Renal cortical epithelial cell (primary cell): Measurements from ENCODE around the gene YIF1A. TPM values are rescaled to one million over a fixed set of nuclear protein-coding genes. Genes with fewer than 3 reads are reported as not detected.
A peak's percentile ranks its signal among the peaks of the same experiment; 100 is the strongest.

Experiments
- DNase-seq: peaks from one replicate; pipeline ENCODE4 v3.0.0-alpha.2; 2011; ENCODE audit warnings: low read depth
- total RNA-seq: library from RNA; depleted of rRNA; stranded (reverse); fragments of >200 nt; gene quantifications from 2 replicates; pipeline ENCODE4 v1.2.3, GENCODE V29; 2014

Gene YIF1A, protein sequence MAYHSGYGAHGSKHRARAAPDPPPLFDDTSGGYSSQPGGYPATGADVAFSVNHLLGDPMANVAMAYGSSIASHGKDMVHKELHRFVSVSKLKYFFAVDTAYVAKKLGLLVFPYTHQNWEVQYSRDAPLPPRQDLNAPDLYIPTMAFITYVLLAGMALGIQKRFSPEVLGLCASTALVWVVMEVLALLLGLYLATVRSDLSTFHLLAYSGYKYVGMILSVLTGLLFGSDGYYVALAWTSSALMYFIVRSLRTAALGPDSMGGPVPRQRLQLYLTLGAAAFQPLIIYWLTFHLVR
- total RNA-seq = 87.7 and 166 TPM in 2 replicates

DNA sequence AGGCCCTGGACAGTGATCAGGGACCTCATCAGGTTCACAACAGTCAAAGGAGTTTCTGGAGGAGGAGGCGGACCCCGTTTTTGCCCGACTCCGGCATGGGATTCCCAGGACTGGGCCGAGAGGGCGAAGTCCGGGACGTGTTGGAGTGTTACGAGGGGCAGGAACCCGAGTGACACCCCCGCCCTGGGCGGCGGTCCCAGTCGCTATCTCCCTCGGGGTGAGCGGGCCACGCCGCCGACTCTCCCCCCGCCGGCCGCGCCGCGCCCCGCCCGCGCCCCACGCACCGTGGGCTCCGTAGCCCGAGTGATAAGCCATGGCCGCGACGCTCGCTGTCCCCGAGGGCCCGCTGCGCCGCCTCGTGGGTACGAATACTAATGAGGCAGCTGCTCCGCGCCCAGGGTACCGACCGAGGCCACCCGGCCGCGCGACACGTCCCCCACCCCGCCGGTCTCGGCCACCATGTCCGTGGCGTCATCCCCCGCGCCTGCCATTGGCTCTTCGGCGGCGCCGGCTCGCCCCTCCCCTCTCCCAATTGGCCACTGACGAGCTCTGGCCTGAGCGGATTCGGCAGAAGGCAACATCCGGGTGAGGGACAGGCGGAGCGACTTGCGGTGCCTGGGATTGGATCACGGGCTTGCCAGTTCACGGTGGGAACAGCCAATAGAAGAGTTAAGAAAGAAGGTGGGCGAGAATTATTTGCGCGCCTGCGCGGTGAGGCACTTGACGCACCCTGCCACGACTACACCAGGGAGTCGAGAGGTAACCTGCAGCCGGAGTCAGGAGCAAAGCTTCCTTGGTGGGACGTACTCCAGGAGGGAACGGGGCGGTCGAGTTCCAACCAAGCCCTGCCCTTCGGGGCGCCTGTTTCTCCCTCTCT lies at the start of gene YIF1A:
Gene YIF1A (minus strand): TSS at position 473 of the 877 bp plus-strand sequence. CDS start 158 bp downstream, at position 315.
- peak; percentile 98 for DNase-seq

DNA sequence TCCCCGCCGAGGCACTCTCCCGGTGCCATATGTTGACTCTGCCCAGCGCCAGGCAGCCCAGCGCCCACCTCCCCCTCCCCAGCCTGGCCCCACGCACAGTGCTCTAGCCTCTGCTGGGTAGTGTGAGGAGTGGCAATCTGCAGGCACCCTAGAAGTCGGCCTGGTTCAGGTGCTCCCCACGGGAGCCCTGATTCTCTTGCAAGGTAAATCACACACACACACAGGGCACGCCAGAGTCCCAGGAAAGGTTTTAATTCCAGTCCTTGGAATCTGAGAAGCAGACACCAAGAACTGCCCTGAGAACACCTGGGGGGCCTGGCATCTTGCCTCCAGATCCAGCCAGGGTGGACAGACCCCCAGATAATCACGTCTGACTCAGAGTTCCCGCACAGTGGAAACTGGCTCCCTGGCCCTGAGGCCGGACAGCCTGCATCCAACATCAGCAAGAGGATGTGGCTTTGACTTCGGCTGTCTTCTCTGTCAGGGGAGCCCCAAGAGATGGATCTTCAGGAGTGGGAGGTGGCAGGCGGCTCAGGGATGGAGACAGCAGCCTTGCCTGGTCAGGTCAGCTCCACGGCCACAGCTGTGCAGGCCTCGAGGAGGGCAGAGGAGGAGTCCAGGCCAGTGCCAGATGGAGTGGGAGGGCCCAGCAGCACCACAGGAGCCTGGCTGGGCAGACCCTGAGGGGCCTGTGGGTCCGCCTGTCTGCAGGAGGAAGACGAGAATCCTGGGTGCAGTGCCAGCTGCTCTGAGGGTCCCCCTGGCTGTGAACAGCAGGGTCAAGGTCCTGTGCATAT lies 48.4 kb upstream of the YIF1A start:
- DNase-seq = no peak

DNA sequence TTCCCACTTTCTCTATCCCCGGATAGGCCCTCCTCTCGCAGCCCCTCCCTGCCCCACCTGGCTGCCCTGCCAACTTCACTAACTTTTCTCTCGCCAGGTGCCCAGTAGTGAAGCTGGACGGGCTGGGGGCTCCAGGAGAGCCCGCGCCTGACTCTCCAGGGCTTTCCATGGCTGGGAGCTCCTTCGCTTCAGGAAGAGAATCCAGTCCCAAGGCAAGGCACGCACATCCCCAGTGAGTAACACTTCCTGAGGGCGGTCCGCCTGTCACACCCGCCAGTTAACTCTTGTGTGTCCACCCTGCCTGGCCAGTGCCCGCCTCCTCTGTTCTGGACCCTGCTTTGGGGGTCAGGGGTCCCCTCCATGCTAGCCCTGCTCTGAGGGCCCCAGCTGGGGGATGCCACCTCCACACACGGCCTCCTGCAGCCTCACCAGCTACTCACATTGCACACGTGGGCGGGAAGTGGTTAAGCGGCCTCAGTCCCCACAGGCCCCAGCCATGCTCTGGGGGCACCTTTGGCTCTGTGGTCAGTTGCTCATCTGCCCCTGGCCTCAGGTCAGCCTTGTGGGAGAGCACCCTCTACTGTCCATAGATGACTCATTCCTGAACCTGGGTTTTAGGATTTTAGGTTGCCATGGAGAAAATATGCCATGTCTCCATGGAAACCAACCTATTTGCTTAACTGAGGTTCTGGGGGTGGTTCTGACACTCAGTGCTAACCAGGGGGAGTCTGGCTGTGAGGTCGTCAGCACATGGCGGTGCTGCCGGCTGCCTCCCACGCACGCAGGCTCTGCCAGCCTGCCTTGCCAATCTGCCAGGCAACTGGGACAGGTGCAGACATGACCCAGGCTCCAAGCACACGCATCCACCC lies 47.5 kb upstream of the YIF1A start, which contains the start of gene RIN1:
Gene RIN1 (minus strand): TSS at position 201 of the 869 bp plus-strand sequence. CDS start 32 bp downstream, at position 169.
- DNase-seq = peak; percentile 97

DNA sequence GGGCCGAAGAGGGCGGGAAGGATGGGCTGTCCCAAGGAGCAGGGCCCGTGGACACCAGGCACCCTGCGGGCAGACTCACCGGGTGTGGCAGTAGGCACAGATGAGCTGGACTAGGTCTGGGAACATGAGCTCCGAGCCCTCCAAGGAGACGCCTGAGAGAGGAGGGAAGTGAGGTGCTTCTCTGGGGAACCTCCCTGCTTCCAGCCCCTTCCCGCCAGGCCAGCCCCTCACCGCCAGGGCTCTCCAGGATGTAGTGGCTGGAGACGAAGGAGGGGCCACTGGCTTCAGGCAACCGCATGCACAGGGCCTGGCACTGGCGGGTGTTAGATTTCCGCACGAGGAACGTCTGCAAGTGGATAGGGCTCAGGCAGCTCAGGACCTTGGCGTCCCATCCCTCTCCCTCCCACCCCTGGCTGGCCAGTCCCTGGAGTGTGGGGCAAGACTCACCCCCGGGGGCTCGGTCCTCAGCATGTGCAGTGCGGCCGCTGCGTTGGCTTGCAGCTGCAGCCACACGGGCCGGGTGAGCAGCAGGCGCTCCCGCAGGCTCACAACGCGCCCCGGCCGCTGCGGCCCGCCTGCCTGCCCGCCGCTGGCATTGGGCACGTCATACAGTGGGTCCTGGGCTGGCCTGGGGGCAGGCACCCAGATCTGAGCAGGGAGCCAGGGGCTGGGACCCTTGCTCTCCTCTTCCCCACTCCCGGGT lies 46.7 kb upstream of the YIF1A start:
- no peak for DNase-seq

DNA sequence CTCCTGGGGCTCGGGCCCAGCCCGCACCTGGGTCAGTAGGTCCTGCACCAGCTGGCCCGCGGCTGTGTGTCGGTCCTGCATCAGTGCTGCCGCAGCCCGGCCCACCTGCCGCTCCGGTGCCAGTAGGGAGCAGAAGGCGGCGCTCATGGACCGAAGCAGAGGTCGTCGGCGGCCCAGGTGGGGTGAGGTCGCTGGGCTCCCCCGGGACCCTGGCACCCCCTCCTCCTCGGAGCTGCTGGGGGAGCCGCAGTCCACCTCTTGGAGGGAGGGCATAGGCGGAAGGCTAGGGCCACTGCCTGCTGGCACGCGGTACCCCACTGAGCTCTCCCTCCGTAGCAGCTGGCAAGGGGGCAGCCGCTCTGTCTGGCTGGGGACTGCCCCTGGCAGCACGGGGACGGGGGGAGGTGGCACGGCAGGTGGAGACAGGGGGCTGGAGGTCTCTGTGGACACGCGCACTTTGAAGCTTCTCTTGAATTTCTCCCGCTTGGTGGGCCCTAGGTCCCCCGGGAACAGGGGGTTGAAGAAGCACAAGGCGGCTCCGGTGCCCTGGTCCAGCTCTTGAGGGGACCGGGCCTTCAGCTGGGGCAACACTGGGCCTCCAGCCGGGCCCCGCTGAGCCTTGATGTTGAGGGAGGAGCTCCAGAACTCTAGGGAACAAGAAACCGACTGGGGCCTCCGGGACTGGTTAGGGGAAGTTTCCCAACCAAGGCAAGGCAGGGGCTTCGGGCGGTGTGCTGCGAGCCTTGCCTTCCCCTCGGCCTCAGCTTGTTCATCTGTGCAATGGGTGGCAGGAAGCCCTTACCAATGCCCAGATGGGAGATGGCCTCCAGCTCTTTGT lies 45.9 kb upstream of the YIF1A start:
- no peak for DNase-seq

DNA sequence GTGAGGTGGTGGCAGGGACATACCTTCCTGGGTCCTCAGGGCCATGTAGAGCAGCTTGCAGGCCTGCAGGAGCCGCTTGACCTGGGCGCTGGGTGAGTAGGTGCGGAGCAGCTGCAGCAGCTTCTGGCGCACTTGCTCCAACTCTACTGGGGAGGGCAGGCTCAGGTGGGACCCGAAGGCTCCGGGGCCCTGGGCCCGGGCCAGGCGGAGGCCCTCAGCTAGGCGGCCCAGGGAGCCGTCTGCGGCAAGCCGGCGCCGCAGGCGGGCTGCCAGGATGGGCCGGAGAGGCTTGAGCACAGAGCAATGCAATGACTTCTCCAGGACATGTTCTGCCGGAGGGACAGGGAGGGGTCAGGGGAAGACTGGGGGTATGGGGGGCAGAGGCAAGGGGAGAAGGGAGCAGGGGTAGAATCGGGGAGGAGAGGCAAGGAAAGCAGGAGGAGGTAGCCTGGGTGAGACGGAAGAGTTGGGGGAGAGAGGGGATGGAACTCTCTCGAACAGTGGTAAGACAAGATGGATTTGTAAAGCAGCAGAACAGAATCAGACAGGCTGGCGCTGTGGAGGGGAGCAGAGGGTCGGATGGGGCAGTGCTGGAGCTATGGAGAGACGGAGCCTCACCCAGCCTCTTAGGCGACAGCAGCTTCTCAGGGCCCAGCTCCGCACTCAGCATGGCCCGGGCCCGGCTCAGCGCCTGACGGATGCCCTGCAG lies 45.1 kb upstream of the YIF1A start:
- no peak for DNase-seq

DNA sequence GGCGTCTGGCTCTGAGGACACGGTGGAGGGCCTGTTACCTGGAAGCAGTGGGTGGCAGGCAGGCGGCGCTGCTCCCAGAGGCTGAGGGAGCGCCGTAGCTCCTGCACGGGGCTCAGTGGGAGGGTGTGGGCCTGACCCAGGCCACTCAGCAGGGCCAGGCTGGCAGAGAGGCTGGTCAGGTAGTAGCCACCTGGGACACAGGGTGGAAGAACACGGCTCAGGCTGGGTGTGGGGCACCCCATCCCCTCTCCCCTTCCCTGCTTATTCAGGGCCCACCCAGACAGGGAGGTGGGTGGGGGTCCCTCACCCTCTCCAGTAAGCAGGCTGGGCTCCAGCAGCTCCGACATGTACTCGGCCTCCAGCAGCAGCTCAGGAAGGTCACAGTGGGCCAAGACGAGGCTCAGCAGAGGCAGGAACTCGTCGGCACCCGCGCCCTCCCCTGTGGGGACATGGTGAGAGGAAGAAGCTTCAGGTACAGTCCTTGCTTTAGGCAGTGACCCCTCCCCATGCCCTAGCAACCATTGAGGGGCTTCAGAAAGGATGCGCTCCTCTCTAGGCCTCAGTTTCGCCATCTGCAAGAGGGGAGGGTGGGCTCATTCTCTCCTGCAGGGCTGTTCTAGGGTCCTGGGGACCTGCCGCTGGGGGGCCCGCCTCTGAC lies 44.4 kb upstream of the YIF1A start:
- no peak for DNase-seq

DNA sequence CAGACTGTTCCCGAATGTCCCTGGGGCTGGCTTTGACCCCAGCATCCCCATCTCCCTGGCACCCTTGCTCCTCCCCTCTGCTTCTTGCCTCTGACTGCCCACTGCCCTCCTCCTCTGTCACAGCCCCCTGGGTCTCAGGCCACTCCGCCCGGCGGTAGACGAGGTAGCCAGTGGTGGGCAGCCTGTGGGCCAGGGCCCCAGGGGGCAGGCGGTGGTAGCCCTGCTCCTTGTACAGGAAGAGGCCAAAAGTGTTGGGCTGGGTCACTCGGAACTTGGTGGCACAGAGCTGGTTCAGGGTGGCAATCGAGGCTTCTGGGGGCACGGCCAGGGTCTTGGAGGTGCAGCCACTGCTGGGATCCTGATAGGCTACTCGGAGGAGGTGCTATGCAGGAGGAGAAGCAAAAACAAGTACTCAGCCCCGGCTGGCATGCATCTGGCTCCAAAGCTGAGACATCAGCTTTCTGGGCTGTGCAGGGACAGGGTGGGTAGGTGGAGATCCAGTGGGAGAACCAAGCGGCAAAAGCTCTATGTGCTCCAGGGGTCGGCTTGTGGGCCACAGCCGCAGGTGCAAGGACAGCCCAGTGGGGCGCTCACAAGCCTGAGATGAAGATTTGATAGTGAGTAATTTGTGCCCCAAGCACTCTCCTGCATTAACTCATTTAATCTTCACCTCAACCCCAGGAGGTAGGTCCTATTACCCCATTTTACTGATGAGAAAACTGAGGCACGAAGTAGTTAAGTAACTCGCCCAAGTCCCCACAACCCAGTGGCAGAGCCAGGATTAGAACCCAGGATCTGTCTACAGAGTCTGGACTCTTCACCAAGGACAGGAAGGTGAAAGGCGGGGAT lies 43.7 kb upstream of the YIF1A start:
- no peak for DNase-seq

DNA sequence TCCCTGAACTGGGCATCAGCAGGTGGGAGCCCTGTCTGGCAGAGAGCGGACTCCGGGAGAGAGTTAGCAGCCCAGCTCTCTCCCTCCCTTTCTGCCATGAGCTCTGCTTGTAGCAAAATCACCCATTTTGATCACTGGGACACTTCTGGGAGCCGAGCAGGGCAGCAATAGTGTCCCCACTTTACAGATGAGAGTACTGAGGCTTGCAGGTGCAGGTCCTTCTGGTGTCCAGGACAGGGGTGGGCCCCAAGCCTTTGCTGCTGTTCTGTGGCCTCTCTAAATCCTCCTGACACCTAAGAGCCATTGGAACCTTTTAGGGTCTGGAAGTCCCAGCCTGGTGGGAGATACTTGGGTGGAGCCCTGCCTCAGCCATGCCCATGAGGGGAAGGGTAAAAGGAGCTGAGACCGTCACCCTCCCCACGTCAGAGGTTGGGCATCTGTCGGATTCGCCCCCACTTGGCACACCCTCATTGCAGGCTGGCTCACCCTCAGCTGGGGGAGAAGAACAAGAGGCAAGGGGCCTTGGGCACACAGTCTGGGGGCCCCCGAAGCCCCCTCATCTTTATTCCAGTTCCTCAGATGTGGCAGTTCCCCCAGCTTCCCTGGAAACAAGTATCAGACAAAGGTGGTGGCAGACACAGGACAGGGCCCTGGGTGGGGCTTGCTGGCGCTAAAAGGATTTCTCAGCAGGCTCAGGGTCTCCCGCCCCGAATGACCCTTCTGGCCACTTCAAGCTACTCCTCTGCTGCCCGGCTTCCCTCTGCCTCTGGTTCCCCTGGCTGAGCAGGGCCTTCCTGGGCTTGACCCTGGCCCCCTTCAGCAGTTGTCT lies 42.8 kb upstream of the YIF1A start:
- DNase-seq = no peak

DNA sequence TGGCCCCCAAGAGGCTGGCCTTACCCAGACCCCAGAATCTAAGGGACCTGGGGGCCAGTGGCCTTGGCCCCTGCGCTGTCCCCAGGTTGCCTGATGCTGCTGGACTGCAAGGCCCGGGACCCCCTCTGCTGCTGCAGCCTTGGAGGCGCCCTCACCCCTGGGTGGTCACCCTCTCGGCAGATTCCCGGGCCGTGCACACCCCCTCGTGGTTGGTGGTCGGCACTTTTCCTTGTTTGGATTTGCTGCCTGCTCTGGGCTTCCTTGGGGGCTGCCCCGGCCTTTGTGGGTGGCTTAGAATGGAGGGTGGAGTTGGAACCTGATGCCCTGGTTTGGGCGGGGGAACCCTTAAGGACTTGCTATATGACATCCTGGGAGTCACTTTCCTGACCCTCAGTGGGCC lies 42.0 kb upstream of the YIF1A start:
- DNase-seq = no peak

DNA sequence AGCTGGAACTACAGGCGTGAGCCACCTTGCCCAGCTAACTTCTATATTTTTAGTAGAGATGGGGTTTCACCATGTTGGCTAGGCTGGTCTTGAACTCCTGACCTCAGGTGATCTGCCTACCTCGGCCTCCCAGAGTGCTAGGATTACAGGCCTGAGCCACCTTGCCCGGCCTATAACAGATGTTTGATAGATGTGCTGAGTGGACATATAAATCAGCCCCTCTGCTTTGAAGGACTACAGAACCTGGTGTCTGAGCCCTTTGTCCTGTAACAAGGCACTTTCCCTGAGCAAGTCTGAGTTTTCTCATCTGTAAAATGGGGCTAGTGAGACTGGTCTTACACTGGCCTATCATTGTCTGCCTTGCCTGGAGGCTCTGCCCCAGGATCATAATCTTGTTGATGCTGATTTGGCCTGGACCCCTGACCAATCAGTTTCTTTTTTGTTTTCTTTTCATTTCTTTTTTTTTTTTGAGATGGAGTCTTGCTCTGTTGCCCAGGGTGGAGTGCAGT lies 40.3 kb upstream of the YIF1A start:
- no peak for DNase-seq

DNA sequence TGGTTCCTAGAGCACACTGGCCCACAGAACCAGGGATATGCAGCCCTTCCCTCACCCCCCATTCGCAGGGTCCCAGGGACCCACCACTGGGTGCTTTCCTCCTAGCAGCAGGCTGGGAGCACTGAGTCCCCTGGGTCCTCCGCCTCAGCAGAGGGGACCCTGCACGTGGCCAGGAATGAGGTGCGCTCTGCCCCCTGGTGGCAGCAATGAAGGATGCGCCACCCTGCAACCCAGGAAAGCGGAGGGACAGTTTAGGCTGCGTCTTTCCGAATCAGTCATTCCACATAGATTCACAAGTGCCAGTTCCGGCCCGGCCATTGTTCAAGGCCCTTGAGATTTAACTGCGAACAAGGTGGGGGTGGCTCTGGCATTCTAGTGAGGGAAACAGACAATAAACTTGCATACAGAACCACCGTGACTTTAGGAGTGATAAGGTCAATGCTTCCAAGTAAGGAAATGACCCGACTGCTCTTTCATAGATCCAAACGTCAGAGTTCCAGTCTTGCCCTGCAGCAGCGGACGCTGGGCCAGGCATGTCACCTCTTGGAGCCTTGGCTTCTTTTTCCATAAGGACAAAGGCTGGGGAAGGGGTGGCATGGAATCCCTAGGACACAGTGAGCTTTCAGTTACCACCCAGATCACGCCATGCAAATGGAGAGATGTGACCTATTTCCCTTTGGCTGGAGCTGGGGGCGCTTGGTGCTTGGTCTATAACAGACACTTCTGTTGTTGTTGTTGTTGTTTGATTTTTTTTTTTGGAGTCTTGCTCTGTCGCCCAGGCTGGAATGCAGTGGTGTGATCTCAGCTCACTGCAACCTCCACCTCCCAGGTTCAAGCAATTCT lies 39.6 kb upstream of the YIF1A start:
- DNase-seq = peak; percentile 30

DNA sequence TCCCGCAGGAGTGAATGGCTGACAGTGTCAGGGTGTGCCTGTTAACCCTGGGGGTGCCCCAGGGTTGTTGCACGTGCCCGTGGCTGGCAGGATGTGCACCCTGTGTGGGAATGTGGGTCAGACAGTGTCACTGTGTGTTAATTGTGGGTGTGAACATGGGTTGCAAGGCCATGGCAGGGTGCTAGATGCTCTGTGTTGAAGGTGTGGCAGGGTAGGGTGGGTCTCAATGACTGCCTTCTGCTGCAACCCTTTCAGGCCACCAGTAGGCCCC lies 39.0 kb upstream of the YIF1A start:
- DNase-seq = no peak

DNA sequence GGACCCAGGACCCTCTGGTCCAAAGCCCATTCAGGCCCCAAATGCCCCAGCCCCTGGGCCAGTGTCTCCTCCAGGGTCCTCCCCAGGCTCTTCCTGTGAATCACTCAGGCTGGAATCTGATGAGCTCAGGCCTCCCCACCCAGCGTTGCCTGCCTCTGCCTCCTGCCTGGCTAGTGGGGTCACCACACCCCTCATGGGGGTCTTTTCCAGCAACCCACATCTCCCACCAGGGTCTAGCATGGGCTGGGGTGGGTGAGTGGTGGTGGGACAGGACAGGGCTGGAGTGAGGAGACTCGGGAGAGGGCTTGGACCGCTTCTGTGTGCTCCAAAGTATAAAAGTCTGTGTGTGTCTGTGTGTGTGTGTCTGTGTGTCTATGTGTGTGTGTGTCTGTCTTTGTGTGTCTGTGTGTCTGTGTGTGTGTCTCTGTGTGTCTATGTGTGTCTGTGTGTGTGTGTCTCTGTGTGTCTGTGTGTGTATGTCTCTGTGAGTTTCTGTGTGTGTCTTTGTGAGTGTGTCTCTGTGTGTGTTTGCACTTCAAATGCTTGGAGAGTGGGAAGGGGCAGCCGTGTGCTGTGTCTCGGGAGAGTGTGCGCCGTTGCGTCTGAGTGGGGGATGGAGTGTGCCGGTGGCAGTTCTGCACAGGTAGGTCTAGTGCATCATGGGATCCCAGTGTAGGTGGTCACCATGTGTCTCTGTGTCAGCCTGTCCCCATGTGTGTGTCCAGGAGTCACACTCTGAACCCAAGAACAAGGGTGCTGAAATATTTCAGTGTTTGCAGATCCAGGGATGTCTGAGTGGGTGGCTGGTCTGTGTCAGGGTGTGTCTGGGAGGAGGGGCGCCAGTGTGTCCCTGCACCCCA lies 38.5 kb upstream of the YIF1A start:
- no peak for DNase-seq
